A673 (cell line): ENCODE measurements around the gene CLDN1.

Experiments used
- CTCF ChIP-seq: fragments of 300-800, 200-600 bp; sonication (generic); conservative IDR thresholded peaks from 2 replicates; pipeline ENCODE4 v1.5.1; 2017; ENCODE audit warnings: low read depth, mild to moderate bottlenecking, antibody characterized with exemption, low read length, moderate library complexity, mixed read lengths
- EZH2 ChIP-seq: fragments of 200-600 bp; sonication (generic); IDR thresholded peaks from 2 replicates; pipeline ENCODE4 v1.6.1; 2017; ENCODE audit warnings: borderline replicate concordance, low read depth, mild to moderate bottlenecking, mixed read lengths, antibody characterized with exemption, low read length; ENCODE audit not compliant: poor library complexity, severe bottlenecking

GRCh38 chr3:190266265-190266912, 55.9 kb downstream of the CLDN1 start:
- no peak for TF ChIP-seq CTCF
- no peak for TF ChIP-seq EZH2
